Fibroblast of lung (primary cell): ENCODE measurements around the gene MRPL37. TPM values are rescaled to one million over a fixed set of nuclear protein-coding genes. Genes with fewer than 3 reads are reported as not detected.

Experiments used
- DNase-seq, 2 donors: peaks; one replicate each; pipeline versions ENCODE4 v3.0.0 to v3.0.0-alpha.2; 2010; ENCODE audit warnings: low read depth in 2 of 2
- H2AFZ ChIP-seq: 2 replicates; pipeline ENCODE4 v1.5.1; 2012; ENCODE audit warnings: low read length, control low read depth, inconsistent platforms
- H3K27ac ChIP-seq: 2 replicates; pipeline ENCODE4 v1.5.1; 2011; ENCODE audit warnings: low read length, control low read depth; ENCODE audit not compliant: insufficient read depth
- H3K27me3 ChIP-seq: 2 replicates; pipeline ENCODE4 v1.5.1; 2011; ENCODE audit warnings: mild to moderate bottlenecking, low read length; ENCODE audit not compliant: control insufficient read depth, insufficient read depth
- H3K36me3 ChIP-seq: 2 replicates; pipeline ENCODE4 v1.5.1; 2011; ENCODE audit warnings: low read length; ENCODE audit not compliant: control insufficient read depth, insufficient read depth
- H3K4me1 ChIP-seq: 2 replicates; pipeline ENCODE4 v1.5.1; 2011; ENCODE audit warnings: low read length; ENCODE audit not compliant: control insufficient read depth, insufficient read depth; ENCODE audit errors: extremely low read depth
- H3K4me2 ChIP-seq: 2 replicates; pipeline ENCODE4 v1.5.1; 2011; ENCODE audit warnings: low read length, control low read depth; ENCODE audit not compliant: insufficient read depth; ENCODE audit errors: extremely low read depth
- H3K4me3 ChIP-seq, 4 experiments: fragments of 200-600 bp in 1 of 4; sonication (generic) in 1 of 4; replicated peaks in 1 of 4; 2 replicates each; pipeline ENCODE4 v1.5.1; 2011 to 2016; ENCODE audit warnings: low read length in 4 of 4, low read depth in 3 of 4, mild to moderate bottlenecking in 3 of 4, control low read depth in 2 of 4, inconsistent platforms in 1 of 4, mixed read lengths in 1 of 4; ENCODE audit not compliant: insufficient read depth in 1 of 4; ENCODE audit errors: control extremely low read depth in 1 of 4
- H3K79me2 ChIP-seq: 2 replicates; pipeline ENCODE4 v1.5.1; 2012; ENCODE audit warnings: mild to moderate bottlenecking, low read length, inconsistent platforms; ENCODE audit not compliant: control insufficient read depth, insufficient read depth
- H3K9ac ChIP-seq: 2 replicates; pipeline ENCODE4 v1.5.1; 2011; ENCODE audit warnings: mild to moderate bottlenecking, low read length, control low read depth; ENCODE audit not compliant: insufficient read depth
- H3K9me3 ChIP-seq: 2 replicates; pipeline ENCODE4 v1.5.1; 2012; ENCODE audit warnings: low read depth, low read length; ENCODE audit not compliant: control insufficient read depth, insufficient read depth
- H4K20me1 ChIP-seq: 2 replicates; pipeline ENCODE4 v1.5.1; 2011; ENCODE audit warnings: low read length; ENCODE audit not compliant: control insufficient read depth, insufficient read depth; ENCODE audit errors: extremely low read depth
- EZH2 ChIP-seq: IDR thresholded peaks from 2 replicates; pipeline ENCODE4 v1.5.1; 2012; ENCODE audit warnings: low read length, control low read depth, mild to moderate bottlenecking; ENCODE audit errors: missing control alignments
- polyA plus RNA-seq, 2 donors: library from polyadenylated mRNA; depleted of rRNA in 1 of 2; stranded (reverse) in 1 of 2; unstranded in 1 of 2; fragments of >200 nt; gene quantifications; 2 replicates each; pipeline ENCODE4 v1.2.1, GENCODE V29; 2011 to 2012; ENCODE audit warnings: missing spikeins in 1 of 2
- total RNA-seq: library from RNA; depleted of rRNA; stranded (reverse); fragments of >200 nt; gene quantifications from 2 replicates; pipeline ENCODE4 v1.2.1, GENCODE V29; 2014
- TF ChIP-seq, protein P1 (sequence below), 2 donors: IDR thresholded peaks in 1 of 2; conservative IDR thresholded peaks in 1 of 2; 1 replicate in 1 of 2; 2 replicates in 1 of 2; pipeline ENCODE4 v1.5.1; 2011 to 2012; ENCODE audit warnings: low read length in 2 of 2, control low read depth in 1 of 2, inconsistent platforms in 1 of 2, low read depth in 1 of 2, mild to moderate bottlenecking in 1 of 2

Gene MRPL37
- total and polyA plus RNA-seq, 2 donors (not counting 1 experiment from before 2014, with no cell fraction given) = 21.7 to 43.6 TPM

DNA sequence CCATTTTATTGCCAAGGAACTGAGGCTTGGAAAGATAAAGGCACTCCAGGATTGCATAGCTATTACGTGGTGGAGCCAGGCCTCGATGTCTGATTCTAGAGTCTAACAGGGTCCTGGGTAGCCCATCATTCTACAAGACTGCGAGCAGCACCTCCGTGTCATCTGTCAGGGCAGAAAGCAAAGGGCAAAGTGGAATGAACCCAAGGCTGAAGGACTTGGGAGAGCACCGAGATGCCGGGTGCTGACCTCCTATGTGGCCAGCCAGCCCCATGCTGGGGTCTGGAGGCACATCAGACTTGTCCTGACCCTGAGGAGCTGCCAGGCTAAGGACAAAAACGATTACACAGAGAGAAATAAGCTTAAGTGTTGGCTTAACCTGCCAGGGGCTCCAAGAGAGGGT lies 62.3 kb downstream of the MRPL37 start:
- no peak for DNase-seq
- Histone ChIP-seq H3K79me2 (no peaks in the 10 kb centered on the region), H3K4me2 (no peak overlapping the region), H3K4me1 (peaks cover 2% of the 10 kb centered on the region), H3K27me3 (no peaks in the 10 kb centered on the region), H3K27ac (no peak overlapping the region), H3K4me3 (no peak overlapping the region), H3K9ac (no peak overlapping the region), H4K20me1 (no peaks in the 10 kb centered on the region), H3K36me3 (no peaks in the 10 kb centered on the region), H3K9me3 (no peaks in the 10 kb centered on the region), H2AFZ (no peak overlapping the region)
- TF ChIP-seq, protein P1, sequence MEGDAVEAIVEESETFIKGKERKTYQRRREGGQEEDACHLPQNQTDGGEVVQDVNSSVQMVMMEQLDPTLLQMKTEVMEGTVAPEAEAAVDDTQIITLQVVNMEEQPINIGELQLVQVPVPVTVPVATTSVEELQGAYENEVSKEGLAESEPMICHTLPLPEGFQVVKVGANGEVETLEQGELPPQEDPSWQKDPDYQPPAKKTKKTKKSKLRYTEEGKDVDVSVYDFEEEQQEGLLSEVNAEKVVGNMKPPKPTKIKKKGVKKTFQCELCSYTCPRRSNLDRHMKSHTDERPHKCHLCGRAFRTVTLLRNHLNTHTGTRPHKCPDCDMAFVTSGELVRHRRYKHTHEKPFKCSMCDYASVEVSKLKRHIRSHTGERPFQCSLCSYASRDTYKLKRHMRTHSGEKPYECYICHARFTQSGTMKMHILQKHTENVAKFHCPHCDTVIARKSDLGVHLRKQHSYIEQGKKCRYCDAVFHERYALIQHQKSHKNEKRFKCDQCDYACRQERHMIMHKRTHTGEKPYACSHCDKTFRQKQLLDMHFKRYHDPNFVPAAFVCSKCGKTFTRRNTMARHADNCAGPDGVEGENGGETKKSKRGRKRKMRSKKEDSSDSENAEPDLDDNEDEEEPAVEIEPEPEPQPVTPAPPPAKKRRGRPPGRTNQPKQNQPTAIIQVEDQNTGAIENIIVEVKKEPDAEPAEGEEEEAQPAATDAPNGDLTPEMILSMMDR (conservative IDR thresholded peaks at IDR 0.05 in 1 of 2, IDR thresholded peaks at IDR 0.05 in 1 of 2; ENCODE audit: low read depth in 1 of 2, low read length in 2 of 2) = no peak
- no peak for TF ChIP-seq EZH2

GRCh38 chr1:54263601-54264226 lies 63.7 kb downstream of the MRPL37 start:
- no peaks in the 10 kb centered on the region for H3K27me3 ChIP-seq
- no peak overlapping the region for H3K9ac ChIP-seq
- H3K79me2 ChIP-seq = no peaks in the 10 kb centered on the region
- H3K4me3 ChIP-seq = no peak overlapping the region
- no peaks in the 10 kb centered on the region for H3K9me3 ChIP-seq
- H4K20me1 ChIP-seq = no peaks in the 10 kb centered on the region
- DNase-seq = no peak
- H3K4me1 ChIP-seq = peaks cover 2% of the 10 kb centered on the region
- no peak overlapping the region for H2AFZ ChIP-seq
- TF ChIP-seq, protein P1 (conservative IDR thresholded peaks at IDR 0.05 in 1 of 2, IDR thresholded peaks at IDR 0.05 in 1 of 2; ENCODE audit: low read depth in 1 of 2, low read length in 2 of 2) = no peak
- TF ChIP-seq EZH2 = no peak
- H3K4me2 ChIP-seq = no peak overlapping the region
- no peaks in the 10 kb centered on the region for H3K36me3 ChIP-seq
- no peak overlapping the region for H3K27ac ChIP-seq

DNA sequence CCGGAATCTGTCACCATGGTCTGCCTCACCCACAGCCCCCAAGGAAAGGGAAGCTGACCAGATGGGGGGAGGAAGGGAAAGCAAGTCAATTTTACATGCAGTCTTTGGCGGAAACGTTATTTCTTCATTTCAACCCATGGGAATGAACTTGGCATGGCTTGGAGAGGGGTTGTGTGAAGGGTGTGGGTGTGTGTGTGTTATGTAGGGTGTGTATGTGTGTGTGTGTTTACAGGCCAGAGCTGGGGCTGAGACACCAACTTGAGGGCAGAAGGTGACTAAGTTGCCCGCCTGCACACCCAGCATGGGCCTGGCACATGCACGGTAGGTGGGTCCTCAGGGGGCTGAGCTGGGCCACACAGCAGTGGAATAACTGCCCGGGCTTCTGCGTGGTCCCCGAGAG lies 65.2 kb downstream of the MRPL37 start:
- H3K27ac ChIP-seq = no peak overlapping the region
- no peak for TF ChIP-seq EZH2
- TF ChIP-seq, protein P1 (conservative IDR thresholded peaks at IDR 0.05 in 1 of 2, IDR thresholded peaks at IDR 0.05 in 1 of 2; ENCODE audit: low read depth in 1 of 2, low read length in 2 of 2) = no peak
- no peak for DNase-seq

More for the DNA sequence above, 65.2 kb downstream of the MRPL37 start:
- H2AFZ ChIP-seq = no peak overlapping the region
- H3K4me3 ChIP-seq = no peak overlapping the region
- H3K9ac ChIP-seq = no peak overlapping the region
- peaks cover 2% of the 10 kb centered on the region for H3K4me1 ChIP-seq
- no peaks in the 10 kb centered on the region for H3K9me3 ChIP-seq
- no peaks in the 10 kb centered on the region for H3K27me3 ChIP-seq
- H3K79me2 ChIP-seq = no peaks in the 10 kb centered on the region
- H3K36me3 ChIP-seq = no peaks in the 10 kb centered on the region
- H3K4me2 ChIP-seq = no peak overlapping the region
- H4K20me1 ChIP-seq = no peaks in the 10 kb centered on the region
